Right forelimb (tissue), 1 donor: ENCODE measurements around the gene PPCS.
"Not testable (repeated sequence)": the region's sequence is repeated elsewhere in the genome, so short reads cannot be mapped to it uniquely, and the experiment has no call there.

Source experiments
- DNase-seq: peaks from one replicate; pipeline ENCODE4 v3.0.0-alpha.2; 2018

PPCS gene

GRCh38 chr1:42454403-42454802 is 1.9 kb upstream of the PPCS start:
- DNase-seq = no peak

- no peak for DNase-seq
Observed at GRCh38 chr1:42456754-42457089, 379 bp downstream of the PPCS start.

GRCh38 chr1:42461196-42461595 is 4.9 kb downstream of the PPCS start:
- DNase-seq = no peak

GRCh38 chr1:42462828-42463763 is 6.8 kb downstream of the PPCS start, which contains the start of gene CCDC30:
TSS of gene CCDC30 (plus strand) at chr1:42463286. CDS start at chr1:42480552, 17,266 bp downstream.
- peak; percentile 92 for DNase-seq

- no peak for DNase-seq
Observed at GRCh38 chr1:42463921-42464320, 7.6 kb downstream of the PPCS start.

GRCh38 chr1:42466030-42466429 is 9.7 kb downstream of the PPCS start:
- DNase-seq = no peak

- DNase-seq = no peak
Observed at GRCh38 chr1:42469727-42470126, 13.4 kb downstream of the PPCS start.

- no peak for DNase-seq
Observed at GRCh38 chr1:42476605-42477004, 20.3 kb downstream of the PPCS start.

GRCh38 chr1:42477354-42477753 is 21.0 kb downstream of the PPCS start:
- not testable (repeated sequence) for DNase-seq

- no peak for DNase-seq
Observed at GRCh38 chr1:42477775-42478174, 21.4 kb downstream of the PPCS start.

GRCh38 chr1:42479621-42480020 is 23.3 kb downstream of the PPCS start:
- DNase-seq = no peak

GRCh38 chr1:42480921-42481320 is 24.6 kb downstream of the PPCS start:
- no peak for DNase-seq

- no peak for DNase-seq
Observed at GRCh38 chr1:42482635-42483153, 26.4 kb downstream of the PPCS start.

- no peak for DNase-seq
Observed at GRCh38 chr1:42484382-42484781, 28.0 kb downstream of the PPCS start.

- DNase-seq = no peak
Observed at GRCh38 chr1:42490237-42490636, 33.9 kb downstream of the PPCS start.

- not testable (repeated sequence) for DNase-seq
Observed at GRCh38 chr1:42502031-42502430, 45.7 kb downstream of the PPCS start.

GRCh38 chr1:42504535-42505128 is 48.3 kb downstream of the PPCS start:
- no peak for DNase-seq

- DNase-seq = no peak
Observed at GRCh38 chr1:42506576-42506975, 50.2 kb downstream of the PPCS start.
